ENCODE data around the gene INPP5D. TPM values are rescaled to one million over a fixed set of nuclear protein-coding genes. Genes with fewer than 3 reads are reported as not detected.

The INPP5D gene
- total RNA-seq, 2 donors from 2014 or later = 64.8 to 69.3 TPM

- Mint-ChIP-seq H3K4me1 (ENCODE audit: low read depth) (peaks cover 52% of the 10 kb centered on the region), H3K27ac (no peak overlapping the region), H3K4me3 (no peak overlapping the region), H3K9me3 (no peaks in the 10 kb centered on the region), H3K36me3 (ENCODE audit: insufficient read depth in 2 of 2) (no peaks in the 10 kb centered on the region), H3K27me3 (ENCODE audit: low read depth) (no peaks in the 10 kb centered on the region)
- ATAC-seq (replicated peaks in 1 of 2) (no peak), DNase-seq (no peak)
Observed at GRCh38 chr2:233244818-233245217, 184.7 kb downstream of the INPP5D start.

GRCh38 chr2:233245406-233245805 is 185.3 kb downstream of the INPP5D start:
- H3K27ac Mint-ChIP-seq = no peak overlapping the region
- no peaks in the 10 kb centered on the region for H3K27me3 Mint-ChIP-seq (ENCODE audit: low read depth)
- ATAC-seq (replicated peaks in 1 of 2) = no peak
- no peaks in the 10 kb centered on the region for H3K9me3 Mint-ChIP-seq
- H3K4me1 Mint-ChIP-seq (ENCODE audit: low read depth) = peaks cover 55% of the 10 kb centered on the region
- no peaks in the 10 kb centered on the region for H3K36me3 Mint-ChIP-seq (ENCODE audit: insufficient read depth in 2 of 2)
- no peak for DNase-seq
- no peak overlapping the region for H3K4me3 Mint-ChIP-seq

GRCh38 chr2:233247116-233247515 is 187.0 kb downstream of the INPP5D start:
- H3K36me3 Mint-ChIP-seq (ENCODE audit: insufficient read depth in 2 of 2) = peaks cover 0 to 1% of the 10 kb centered on the region in 2 donors
- ATAC-seq (replicated peaks in 1 of 2) (no peak), DNase-seq (no peak)
- no peaks in the 10 kb centered on the region for H3K27me3 Mint-ChIP-seq (ENCODE audit: low read depth)
- H3K4me3 Mint-ChIP-seq = peak overlapping the region; percentile 55 to 77
- peak overlapping the region; percentile 90 for H3K27ac Mint-ChIP-seq
- H3K9me3 Mint-ChIP-seq = no peaks in the 10 kb centered on the region
- H3K4me1 Mint-ChIP-seq (ENCODE audit: low read depth) = peaks cover 47% of the 10 kb centered on the region

- H3K4me1 Mint-ChIP-seq (ENCODE audit: low read depth) = peaks cover 46% of the 10 kb centered on the region
- DNase-seq (peak; percentile 73 to 84), ATAC-seq (replicated peaks in 1 of 2) (peak; percentile 84 to 89)
- no peaks in the 10 kb centered on the region for H3K27me3 Mint-ChIP-seq (ENCODE audit: low read depth)
- peak overlapping the region; percentile 90 for H3K27ac Mint-ChIP-seq
- H3K9me3 Mint-ChIP-seq = no peaks in the 10 kb centered on the region
- H3K4me3 Mint-ChIP-seq = peak overlapping the region; percentile 55 to 77
- peaks cover 0 to 1% of the 10 kb centered on the region in 2 donors for H3K36me3 Mint-ChIP-seq (ENCODE audit: insufficient read depth in 2 of 2)
Observed at GRCh38 chr2:233247744-233248143, 187.6 kb downstream of the INPP5D start.

- peaks cover 0 to 1% of the 10 kb centered on the region in 2 donors for H3K36me3 Mint-ChIP-seq (ENCODE audit: insufficient read depth in 2 of 2)
- peak overlapping the region; percentile 14 to 18 for H3K4me3 Mint-ChIP-seq
- no peak for DNase-seq
- ATAC-seq (replicated peaks in 1 of 2) = no peak
- H3K27me3 Mint-ChIP-seq (ENCODE audit: low read depth) = no peaks in the 10 kb centered on the region
- peaks cover 58% of the 10 kb centered on the region for H3K4me1 Mint-ChIP-seq (ENCODE audit: low read depth)
- H3K9me3 Mint-ChIP-seq = no peaks in the 10 kb centered on the region
- H3K27ac Mint-ChIP-seq = peak overlapping the region; percentile 7
Observed at GRCh38 chr2:233248999-233249398, 188.9 kb downstream of the INPP5D start.

- DNase-seq (no peak), ATAC-seq (replicated peaks in 1 of 2) (no peak)
- peaks cover 0 to 5% of the 10 kb centered on the region in 2 donors for H3K36me3 Mint-ChIP-seq (ENCODE audit: insufficient read depth in 2 of 2)
- H3K27ac Mint-ChIP-seq = peak overlapping the region; percentile 98
- no peaks in the 10 kb centered on the region for H3K27me3 Mint-ChIP-seq (ENCODE audit: low read depth)
- H3K9me3 Mint-ChIP-seq = no peaks in the 10 kb centered on the region
- peaks cover 71% of the 10 kb centered on the region for H3K4me1 Mint-ChIP-seq (ENCODE audit: low read depth)
- peak overlapping the region; percentile 40 to 94 for H3K4me3 Mint-ChIP-seq
Observed at GRCh38 chr2:233250568-233250967, 190.4 kb downstream of the INPP5D start.

GRCh38 chr2:233250985-233251305 is 190.8 kb downstream of the INPP5D start:
- Mint-ChIP-seq H3K36me3 (ENCODE audit: insufficient read depth in 2 of 2) (peaks cover 0 to 5% of the 10 kb centered on the region in 2 donors), H3K27me3 (ENCODE audit: low read depth) (no peaks in the 10 kb centered on the region), H3K27ac (peak overlapping the region; percentile 98), H3K9me3 (no peaks in the 10 kb centered on the region), H3K4me3 (peak overlapping the region; percentile 88 to 94), H3K4me1 (ENCODE audit: low read depth) (peaks cover 74% of the 10 kb centered on the region)
- ATAC-seq (replicated peaks in 1 of 2) (peak; percentile 1 to 2), DNase-seq (no peak)

GRCh38 chr2:233251306-233252116 is 191.4 kb downstream of the INPP5D start, which contains the start of gene ATG16L1:
Gene ATG16L1, plus strand, starts transcription at chr2:233251673. Its CDS starts 155 bp downstream, at chr2:233251828.
- no peaks in the 10 kb centered on the region for H3K9me3 Mint-ChIP-seq
- peak; percentile 85 to 87 for ATAC-seq (replicated peaks in 1 of 2)
- H3K27me3 Mint-ChIP-seq (ENCODE audit: low read depth) = no peaks in the 10 kb centered on the region
- DNase-seq = peak; percentile 97
- peaks cover 0 to 5% of the 10 kb centered on the region in 2 donors for H3K36me3 Mint-ChIP-seq (ENCODE audit: insufficient read depth in 2 of 2)
- H3K27ac Mint-ChIP-seq = peak within 1 kb of the TSS; percentile 98
- peak within 1 kb of the TSS; percentile 88 to 94 for H3K4me3 Mint-ChIP-seq
- H3K4me1 Mint-ChIP-seq (ENCODE audit: low read depth) = peaks cover 78% of the 10 kb centered on the region

GRCh38 chr2:233252227-233252626 is 192.1 kb downstream of the INPP5D start:
- peaks cover 0 to 5% of the 10 kb centered on the region in 2 donors for H3K36me3 Mint-ChIP-seq (ENCODE audit: insufficient read depth in 2 of 2)
- no peaks in the 10 kb centered on the region for H3K27me3 Mint-ChIP-seq (ENCODE audit: low read depth)
- H3K4me3 Mint-ChIP-seq = peak overlapping the region; percentile 88 to 94
- DNase-seq (no peak), ATAC-seq (replicated peaks in 1 of 2) (no peak)
- H3K9me3 Mint-ChIP-seq = no peaks in the 10 kb centered on the region
- peak overlapping the region; percentile 92 for H3K27ac Mint-ChIP-seq
- H3K4me1 Mint-ChIP-seq (ENCODE audit: low read depth) = peaks cover 74% of the 10 kb centered on the region

- Mint-ChIP-seq H3K4me1 (ENCODE audit: low read depth) (peaks cover 60% of the 10 kb centered on the region), H3K27ac (peak overlapping the region; percentile 81), H3K36me3 (ENCODE audit: insufficient read depth in 2 of 2) (peaks cover 6 to 13% of the 10 kb centered on the region in 2 donors), H3K4me3 (peak overlapping the region; percentile 13 to 42), H3K27me3 (ENCODE audit: low read depth) (no peaks in the 10 kb centered on the region), H3K9me3 (no peaks in the 10 kb centered on the region)
- DNase-seq = no peak
- ATAC-seq (replicated peaks in 1 of 2) = no peak
Observed at GRCh38 chr2:233255151-233255550, 195.0 kb downstream of the INPP5D start.

- Mint-ChIP-seq H3K4me3 (no peak overlapping the region), H3K27me3 (ENCODE audit: low read depth) (no peaks in the 10 kb centered on the region), H3K27ac (peak overlapping the region; percentile 81), H3K36me3 (ENCODE audit: insufficient read depth in 2 of 2) (peaks cover 6 to 12% of the 10 kb centered on the region in 2 donors), H3K4me1 (ENCODE audit: low read depth) (peaks cover 57% of the 10 kb centered on the region), H3K9me3 (no peaks in the 10 kb centered on the region)
- ATAC-seq (replicated peaks in 1 of 2) (no peak), DNase-seq (no peak)
Observed at GRCh38 chr2:233256048-233256447, 195.9 kb downstream of the INPP5D start.
